Loucy (cell line): ENCODE measurements around the gene GGA3.

Source experiments
- H2AFZ ChIP-seq: fragments of 200-600 bp; sonication (generic); 2 replicates; pipeline ENCODE4 v1.6.0; 2016; ENCODE audit warnings: antibody characterized with exemption, mild to moderate bottlenecking, low read length, moderate library complexity
- H3F3A ChIP-seq: fragments of 200-600 bp; 2 replicates; pipeline ENCODE4 v1.6.0; 2016; ENCODE audit warnings: antibody characterized with exemption, low read depth, mild to moderate bottlenecking
- H3K27me3 ChIP-seq: fragments of 200-600 bp; sonication (generic); 2 replicates; pipeline ENCODE4 v1.6.1; 2014; ENCODE audit warnings: low read length, mild to moderate bottlenecking; ENCODE audit not compliant: insufficient read depth, poor library complexity, severe bottlenecking
- H3K36me3 ChIP-seq: fragments of 200-600 bp; sonication (generic); 2 replicates; pipeline ENCODE4 v1.6.1; 2016; ENCODE audit warnings: low read length; ENCODE audit not compliant: insufficient read depth
- H3K4me1 ChIP-seq: fragments of 200-600 bp; sonication (generic); 2 replicates; pipeline ENCODE4 v1.5.1; 2014; ENCODE audit warnings: low read length, mild to moderate bottlenecking; ENCODE audit not compliant: insufficient read depth, poor library complexity, severe bottlenecking
- H3K4me2 ChIP-seq: fragments of 200-600 bp; sonication (generic); 2 replicates; pipeline ENCODE4 v1.6.0; 2014; ENCODE audit warnings: antibody characterized with exemption, low read length, low read depth, mild to moderate bottlenecking; ENCODE audit not compliant: poor library complexity, severe bottlenecking
- H3K4me3 ChIP-seq: fragments of 200-600 bp; sonication (generic); 2 replicates; pipeline ENCODE4 v1.5.1; 2014; ENCODE audit warnings: low read length, mild to moderate bottlenecking, mixed read lengths; ENCODE audit not compliant: poor library complexity, severe bottlenecking
- H3K79me2 ChIP-seq: fragments of 200-600 bp; sonication (generic); 2 replicates; pipeline ENCODE4 v1.6.1; 2014; ENCODE audit warnings: low read length; ENCODE audit not compliant: insufficient read depth
- H3K9ac ChIP-seq: fragments of 200-600 bp; sonication (generic); 2 replicates; pipeline ENCODE4 v1.6.0; 2014; ENCODE audit warnings: mild to moderate bottlenecking, low read depth, low read length, moderate library complexity; ENCODE audit not compliant: poor library complexity, severe bottlenecking
- H3K9me2 ChIP-seq: fragments of 200-600 bp; sonication (generic); replicated peaks from 2 replicates; pipeline ENCODE4 v1.6.1; 2016; ENCODE audit warnings: low read depth, low read length, mixed read lengths
- H3K9me3 ChIP-seq: fragments of 200-600 bp; sonication (generic); 2 replicates; pipeline ENCODE4 v1.6.1; 2014; ENCODE audit warnings: mild to moderate bottlenecking, antibody characterized with exemption, low read length, low read depth; ENCODE audit not compliant: insufficient read depth
- H4K20me1 ChIP-seq: fragments of 200-600 bp; sonication (generic); 2 replicates; pipeline ENCODE4 v1.6.0; 2014; ENCODE audit warnings: antibody characterized with exemption, low read length, mild to moderate bottlenecking; ENCODE audit not compliant: insufficient read depth, poor library complexity, severe bottlenecking
- CTCF ChIP-seq: fragments of 200-600 bp; sonication (generic); conservative IDR thresholded peaks from 2 replicates; pipeline ENCODE4 v1.5.1; 2014; ENCODE audit warnings: mild to moderate bottlenecking, antibody characterized with exemption, low read length
- EZH2phosphoT487 ChIP-seq: fragments of 200-600 bp; IDR thresholded peaks from 2 replicates; pipeline ENCODE4 v1.6.1; 2018; ENCODE audit warnings: antibody characterized with exemption, mild to moderate bottlenecking, moderate library complexity, borderline replicate concordance

GGA3 gene

DNA sequence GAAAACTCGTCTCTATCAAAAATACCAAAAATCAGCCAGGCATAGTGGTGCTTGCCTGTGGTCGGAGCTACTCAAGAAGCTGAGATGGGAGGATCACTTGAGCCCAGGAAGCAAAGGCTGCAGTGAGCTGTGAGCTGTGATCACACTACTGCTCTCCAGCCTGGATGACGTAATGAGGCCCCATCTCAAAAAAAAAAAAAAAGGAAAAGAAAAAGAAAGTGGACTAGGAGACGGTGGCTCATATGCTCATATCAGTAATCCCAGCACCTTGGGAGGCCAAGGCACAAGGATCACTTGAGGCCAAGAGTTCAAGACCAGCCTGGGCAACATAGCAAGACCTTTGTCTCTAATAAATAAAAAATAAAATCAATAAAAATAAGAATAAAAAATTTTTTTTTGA lies 69.8 kb downstream of the GGA3 start:
- TF ChIP-seq EZH2phosphoT487: no peak
- TF ChIP-seq CTCF: no peak
- H3K9ac ChIP-seq: no peak overlapping the region
- H3K9me2 ChIP-seq: no peaks in the 10 kb centered on the region
- H2AFZ ChIP-seq: no peak overlapping the region
- no peaks in the 10 kb centered on the region for H4K20me1 ChIP-seq
- H3K27me3 ChIP-seq: no peaks in the 10 kb centered on the region
- H3K4me1 ChIP-seq: no peaks in the 10 kb centered on the region
- no peaks in the 10 kb centered on the region for H3K36me3 ChIP-seq
- no peaks in the 10 kb centered on the region for H3K79me2 ChIP-seq
- no peaks in the 10 kb centered on the region for H3F3A ChIP-seq
- H3K9me3 ChIP-seq: no peaks in the 10 kb centered on the region
- no peak overlapping the region for H3K4me3 ChIP-seq
- H3K4me2 ChIP-seq: no peak overlapping the region

GRCh38 chr17:75188614-75189013 lies 72.8 kb downstream of the GGA3 start:
- Histone ChIP-seq H3K4me1 (peaks cover 4% of the 10 kb centered on the region), H3F3A (no peaks in the 10 kb centered on the region), H3K27me3 (no peaks in the 10 kb centered on the region), H3K9me2 (no peaks in the 10 kb centered on the region), H3K9me3 (no peaks in the 10 kb centered on the region), H3K36me3 (no peaks in the 10 kb centered on the region), H3K4me3 (no peak overlapping the region), H3K79me2 (peaks cover 7% of the 10 kb centered on the region; the same call in 1 of the 2 replicates), H4K20me1 (no peaks in the 10 kb centered on the region), H3K4me2 (no peak overlapping the region), H2AFZ (no peak overlapping the region), H3K9ac (no peak overlapping the region)
- TF ChIP-seq EZH2phosphoT487 (no peak), CTCF (no peak)
